Measurements from ENCODE around the gene ATE1.
"Not testable (repeated sequence)": the region's sequence is repeated elsewhere in the genome, so short reads cannot be mapped to it uniquely, and the experiment has no call there.

Gene ATE1

DNA sequence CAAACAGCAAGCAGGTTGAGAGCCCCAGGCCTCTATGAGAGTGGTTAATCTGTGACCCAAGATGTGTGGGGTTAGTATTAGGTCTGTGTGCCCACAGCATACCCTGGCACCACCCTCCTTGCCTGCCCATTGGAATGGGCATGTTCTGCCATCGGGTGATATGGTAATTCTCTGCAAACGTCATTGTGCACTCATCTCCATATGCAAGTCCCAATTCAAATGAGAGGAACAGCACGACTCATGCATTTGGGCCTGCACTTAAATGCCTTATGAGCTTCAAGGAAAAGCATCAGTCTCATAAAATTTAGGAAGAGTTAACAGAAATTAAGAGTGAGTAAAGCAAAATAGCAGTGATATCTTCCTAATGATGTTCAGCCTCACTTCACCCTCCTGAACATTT is 195.7 kb downstream of the ATE1 start:
- no peak for DNase-seq

DNA sequence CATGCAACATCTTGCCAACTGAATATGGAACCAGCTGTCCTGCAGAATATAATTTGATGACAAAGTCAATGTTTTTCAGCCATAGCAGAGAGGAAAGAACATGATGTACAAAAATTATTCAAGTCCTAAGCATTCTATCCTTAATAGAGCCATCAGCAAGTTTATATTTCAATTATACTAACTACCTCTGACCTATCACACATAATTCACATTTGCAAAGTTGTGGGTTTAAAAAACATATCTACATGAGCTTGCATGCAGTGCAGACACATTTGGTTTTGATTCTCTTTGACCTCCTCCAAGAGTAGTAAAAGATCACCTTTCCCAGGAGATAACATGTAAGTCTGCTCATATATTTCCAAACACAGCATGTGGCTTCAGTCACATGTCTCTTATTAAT is 203.5 kb downstream of the ATE1 start:
- DNase-seq, result no peak

DNA sequence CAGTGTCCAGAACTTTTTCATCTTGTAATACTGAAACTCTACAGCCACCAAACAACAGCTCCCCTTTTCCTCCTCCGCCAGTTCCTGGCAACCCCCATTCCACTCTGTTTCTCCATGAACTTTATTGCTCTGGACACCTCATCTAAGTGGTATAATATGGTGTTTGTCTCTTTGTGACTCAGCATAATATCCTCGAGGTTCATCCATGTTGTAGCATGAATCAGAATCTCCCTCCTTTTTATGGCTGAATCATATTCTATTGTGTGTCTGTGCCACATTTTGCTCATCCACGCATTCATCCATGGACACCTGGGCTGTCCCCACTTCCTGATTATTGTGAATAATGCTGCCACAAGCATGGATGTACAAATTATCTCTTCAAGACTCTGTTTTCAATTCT is 205.2 kb downstream of the ATE1 start:
- no peak for DNase-seq

DNA sequence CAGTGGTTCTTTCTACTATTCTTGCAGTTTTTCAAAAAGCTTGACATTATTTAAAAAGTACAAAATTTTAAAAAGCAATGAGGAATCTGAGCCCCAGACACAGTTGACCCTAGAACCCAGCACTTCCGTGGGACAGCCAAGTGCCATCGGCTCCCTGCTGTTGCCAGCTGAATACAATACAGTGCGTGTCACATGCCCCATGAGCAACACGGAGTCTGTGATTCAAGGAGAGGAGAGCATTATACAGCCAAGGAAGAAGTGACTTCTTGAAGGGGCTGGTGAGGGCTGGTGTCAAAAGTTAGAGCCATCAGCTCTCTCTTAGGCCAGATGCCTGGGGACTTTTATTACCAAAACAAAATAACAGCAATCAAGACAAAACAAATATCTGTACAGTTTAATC is 206.6 kb downstream of the ATE1 start:
- DNase-seq, result no peak

DNA sequence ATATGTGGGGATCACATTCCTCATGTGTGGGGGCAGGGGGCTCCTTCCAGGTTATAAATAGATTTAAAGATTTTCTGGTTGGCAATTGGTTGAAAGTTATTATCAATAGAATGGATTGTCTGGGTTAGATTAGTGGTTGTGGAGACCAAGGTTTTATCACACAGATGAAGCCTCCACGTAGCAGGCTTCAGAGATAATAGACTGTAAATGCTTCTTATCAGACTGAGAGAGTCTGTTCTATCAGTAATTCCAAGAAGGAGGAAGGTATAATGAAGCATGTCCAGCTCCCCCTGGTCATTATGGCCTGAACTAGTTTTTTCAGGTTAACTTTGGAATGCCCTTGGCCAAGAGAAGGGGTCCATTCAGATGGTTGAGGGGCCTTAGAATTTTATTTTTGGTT is 211.9 kb downstream of the ATE1 start:
- no peak for DNase-seq

DNA sequence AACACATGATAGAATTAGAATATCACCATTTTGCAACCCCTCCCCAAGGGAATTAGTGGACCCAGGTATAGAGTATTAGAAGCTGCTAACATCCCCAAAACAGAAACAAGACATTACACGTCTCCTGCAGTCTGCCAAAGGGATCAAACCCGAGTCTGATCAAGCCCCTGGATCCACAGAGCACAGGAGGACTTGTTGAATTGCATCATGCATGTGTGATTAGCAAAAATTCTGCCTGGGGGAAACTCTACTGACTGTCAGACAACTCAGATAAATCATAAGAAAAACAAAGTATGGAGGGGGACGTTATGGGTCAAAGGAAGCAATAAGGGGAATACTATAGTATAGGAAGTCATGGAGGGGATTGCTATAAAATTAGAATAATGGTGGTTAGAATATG is 212.8 kb downstream of the ATE1 start:
- DNase-seq, result no peak

DNA sequence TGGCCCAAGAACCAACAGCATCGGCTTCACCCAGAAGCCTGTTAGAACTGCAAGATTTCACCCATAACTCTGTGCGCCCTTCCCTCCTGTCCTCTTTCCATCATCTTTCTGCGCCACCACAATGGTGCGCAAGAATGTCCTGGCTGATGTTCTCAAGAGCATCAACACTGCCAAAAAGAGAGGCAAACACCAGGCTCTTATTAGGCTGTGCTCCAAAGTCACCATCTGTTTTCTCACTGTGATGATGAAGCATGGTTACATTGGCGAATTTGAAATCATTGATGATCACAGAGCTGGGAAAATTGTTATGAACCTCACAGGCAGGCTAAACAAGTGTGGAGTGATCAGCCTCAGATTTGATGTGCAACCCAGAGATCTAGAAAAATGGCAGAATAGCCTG is 214.3 kb downstream of the ATE1 start:
- DNase-seq, result no peak

DNA sequence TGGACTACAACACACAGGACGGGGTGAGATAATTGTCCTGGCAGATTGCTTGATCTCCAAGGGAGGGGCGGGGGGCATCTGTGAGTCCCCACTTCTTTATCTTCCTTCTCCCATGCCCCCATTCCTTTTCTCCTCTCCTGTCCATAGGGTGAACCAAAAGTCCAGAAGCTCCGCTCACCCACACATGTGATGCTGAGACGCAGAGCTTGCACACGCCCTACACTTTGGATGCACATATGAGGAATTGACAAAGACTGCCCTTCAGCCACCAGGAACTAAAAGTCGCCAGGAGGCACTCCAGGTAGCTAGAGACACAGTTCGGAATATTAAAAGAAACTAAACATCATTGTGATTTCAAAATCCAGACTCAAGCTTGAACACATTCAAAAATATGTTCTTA is 216.9 kb downstream of the ATE1 start:
- no peak for DNase-seq

DNA sequence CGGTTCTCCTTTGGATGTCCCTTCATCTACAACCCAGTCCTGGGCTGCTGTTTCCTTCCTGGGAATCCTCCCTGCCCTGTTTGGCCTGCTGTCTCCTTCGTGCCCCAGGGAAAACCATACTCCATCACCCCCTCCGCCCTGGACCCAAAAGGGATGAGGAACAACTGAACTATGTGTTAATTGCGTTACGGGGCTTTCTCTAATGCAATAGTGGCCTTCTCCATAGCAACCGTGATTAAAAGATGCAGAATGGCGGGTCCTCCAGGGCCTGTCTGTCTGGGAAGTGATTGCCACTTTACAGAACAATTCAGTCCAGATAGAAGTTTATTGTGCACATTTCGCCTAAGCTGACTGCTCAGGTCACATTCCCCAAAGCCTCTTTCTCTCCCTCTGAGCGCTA is 217.6 kb downstream of the ATE1 start:
- no peak for DNase-seq

DNA sequence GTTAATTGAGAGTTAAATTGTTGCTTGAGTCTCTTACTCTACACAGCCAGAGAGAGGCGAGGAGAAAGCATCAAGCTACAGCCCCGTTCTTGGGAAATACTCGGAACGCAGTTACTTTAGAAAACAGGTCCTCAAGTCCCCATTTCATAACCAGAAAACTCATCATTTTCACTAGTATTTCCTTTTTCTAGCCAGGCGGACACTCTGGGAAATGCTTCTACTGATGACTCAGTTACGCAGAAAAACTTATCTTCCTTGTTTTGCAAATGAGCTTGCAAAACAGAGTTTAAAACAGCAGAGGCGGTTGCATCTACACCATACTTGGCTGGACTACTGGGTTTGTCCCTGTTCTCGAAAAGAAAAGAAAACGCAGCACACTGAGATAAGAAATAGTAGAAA is 218.2 kb downstream of the ATE1 start:
- no peak for DNase-seq

DNA sequence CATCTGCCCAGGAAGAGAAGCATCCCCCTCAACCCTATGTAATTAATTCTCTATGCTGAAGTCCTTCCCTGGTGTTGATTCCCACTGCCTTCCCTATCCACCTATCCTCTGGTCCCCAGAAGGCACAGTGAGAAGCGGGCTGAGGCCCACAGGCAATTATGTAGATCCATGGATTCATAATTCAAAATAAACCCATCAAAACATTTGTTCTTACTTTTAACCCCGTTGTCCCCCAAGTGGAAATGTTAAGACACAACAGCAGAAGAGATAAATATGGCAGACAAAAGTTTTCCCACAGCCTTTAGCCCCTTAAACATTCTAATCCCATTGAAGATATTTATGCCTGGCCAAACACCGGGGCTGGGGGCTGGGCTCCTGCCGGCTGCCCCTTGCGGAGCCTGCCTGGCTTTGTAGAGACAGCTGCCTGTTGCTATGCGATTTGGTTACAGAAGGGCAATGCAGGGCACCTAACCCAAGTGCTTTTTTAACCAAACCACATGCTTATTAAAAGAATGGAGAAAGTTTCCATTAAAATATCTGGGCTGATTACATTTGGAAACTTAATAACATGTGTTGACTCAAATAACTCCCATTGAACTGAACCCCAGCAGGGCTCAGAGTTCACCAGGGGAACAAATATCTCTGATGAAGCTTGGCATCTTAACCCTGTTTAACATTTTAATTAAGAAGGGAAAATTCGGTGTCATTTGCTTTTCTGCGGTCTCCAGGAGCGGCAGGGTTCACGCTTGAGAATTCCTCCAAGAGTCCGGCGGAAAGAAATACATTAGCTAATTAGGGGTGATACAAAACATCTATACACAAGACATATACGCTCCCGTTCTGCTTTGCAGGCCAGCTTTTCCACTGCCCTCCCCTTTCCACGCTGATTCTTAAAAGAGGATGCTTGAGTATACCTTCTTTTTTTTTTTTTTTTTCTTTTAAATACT is 218.8 kb downstream of the ATE1 start:
- DNase-seq, result no peak

DNA sequence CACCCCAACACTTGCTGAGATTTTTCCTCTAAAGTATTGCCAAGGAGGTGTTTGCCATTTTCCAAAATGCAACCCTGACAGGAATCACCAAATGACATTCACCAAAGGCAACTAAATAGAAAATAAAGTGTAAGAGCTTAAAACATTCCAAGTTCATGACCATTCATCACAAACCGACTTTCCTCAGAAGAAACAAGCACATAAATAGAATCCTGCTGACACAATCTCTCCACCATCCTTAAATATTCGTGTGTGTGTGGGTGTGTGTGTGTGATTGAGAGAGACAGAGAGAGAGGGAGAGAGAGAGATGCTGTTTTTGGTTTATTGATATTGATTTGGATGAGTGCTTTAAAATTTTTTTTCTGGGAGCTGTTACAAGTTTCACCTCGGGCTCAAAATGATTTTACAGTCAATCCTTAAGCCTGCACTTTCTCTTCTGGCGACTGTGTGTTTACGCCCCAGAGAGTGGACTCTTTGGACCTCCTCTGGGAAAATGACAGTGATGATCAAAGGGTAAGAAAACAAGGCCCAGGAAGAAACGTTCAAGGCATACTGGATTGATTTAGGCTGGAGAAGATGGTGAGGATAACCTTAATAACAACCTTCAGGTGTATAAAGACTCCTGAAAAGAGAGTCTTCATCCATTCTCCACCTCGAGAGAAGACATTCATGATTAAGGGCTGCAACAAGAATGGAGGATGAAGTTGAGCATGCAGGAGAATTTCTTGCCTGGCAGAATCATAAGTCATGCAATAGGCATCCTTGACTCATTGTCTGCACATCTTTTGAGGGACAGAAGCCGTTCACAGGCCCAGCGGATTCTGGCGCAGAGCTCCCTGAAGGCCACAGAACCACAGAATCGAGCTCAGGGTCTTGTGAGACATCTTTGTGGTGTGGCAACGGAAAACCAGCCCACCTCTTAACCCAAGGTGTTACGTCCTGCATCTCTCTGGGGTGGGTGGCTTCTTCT is 225.2 kb downstream of the ATE1 start:
- DNase-seq, result no peak

DNA sequence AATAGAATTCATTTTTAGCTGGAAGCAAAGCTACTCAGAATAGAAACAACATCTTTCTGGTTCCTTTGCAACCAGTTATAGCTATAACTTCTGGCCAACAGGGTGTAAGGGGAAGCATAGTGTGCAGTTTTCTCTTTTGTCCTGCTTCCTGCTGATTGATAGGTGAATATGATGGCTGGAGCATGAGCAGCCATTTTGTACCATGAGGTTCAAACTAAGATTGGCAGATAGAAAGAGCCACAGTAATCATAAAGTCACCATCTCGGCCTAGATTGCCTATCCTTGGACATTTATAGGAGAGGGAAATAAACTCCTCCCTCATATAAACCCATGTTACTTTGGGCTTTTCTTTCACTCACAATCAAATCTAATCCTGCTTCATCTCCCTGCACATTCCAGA is 227.4 kb downstream of the ATE1 start:
- no peak for DNase-seq

DNA sequence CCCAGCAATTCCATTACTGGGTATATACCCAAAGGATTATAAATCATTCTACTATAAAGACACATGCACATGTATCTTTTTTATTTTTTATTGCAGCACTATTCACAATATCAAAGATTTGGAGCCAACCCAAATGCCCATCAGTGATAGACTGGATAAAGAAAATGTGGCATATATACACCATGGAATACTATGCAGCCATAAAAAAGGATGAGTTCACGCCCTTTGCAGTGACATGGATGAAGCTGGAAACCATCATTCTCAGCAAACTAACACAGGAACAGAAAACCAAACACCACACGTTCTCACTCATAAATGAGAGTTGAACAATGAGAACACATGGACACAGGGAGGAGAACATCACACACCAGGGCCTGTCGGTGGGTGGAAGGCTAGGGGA is 228.1 kb downstream of the ATE1 start:
- DNase-seq, result not testable (repeated sequence)

DNA sequence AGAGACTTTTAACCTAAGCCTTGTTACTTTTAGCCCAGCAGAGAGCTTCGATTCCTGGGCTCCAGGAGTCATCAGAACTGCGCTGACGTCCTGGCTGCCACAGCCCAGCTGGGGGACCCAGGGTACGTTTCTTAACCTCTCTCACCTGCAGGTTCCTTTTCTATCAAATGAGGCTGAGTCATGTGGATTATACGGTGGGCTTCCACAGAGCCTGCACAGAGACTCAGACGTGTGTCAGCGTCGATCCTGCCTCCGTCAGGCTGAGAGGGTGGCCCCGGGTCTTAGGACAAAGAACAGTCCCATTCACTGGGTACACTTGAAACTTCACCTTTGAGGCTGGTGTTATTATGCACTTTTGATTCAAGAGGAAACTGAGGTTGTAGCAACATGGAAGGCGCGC is 228.9 kb downstream of the ATE1 start:
- no peak for DNase-seq

DNA sequence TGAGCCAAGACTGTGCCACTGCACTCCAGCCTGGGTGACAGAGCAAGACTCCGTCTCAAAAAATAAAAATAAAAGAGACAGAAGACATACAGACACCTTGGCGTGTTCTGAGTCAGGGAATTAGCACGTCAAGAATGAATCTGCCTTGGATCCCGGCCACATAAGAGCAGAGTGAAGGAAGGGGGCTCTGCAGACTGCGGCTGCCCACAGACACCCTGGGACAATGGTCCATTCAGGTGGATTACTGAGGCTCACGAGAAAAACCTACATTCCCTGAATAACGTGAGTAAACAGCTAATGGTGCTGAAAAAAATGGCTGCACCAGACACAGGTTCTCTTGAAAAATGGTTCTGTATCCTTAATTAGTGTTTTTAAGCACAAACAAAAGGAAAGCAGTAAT is 229.5 kb downstream of the ATE1 start:
- DNase-seq, result no peak

DNA sequence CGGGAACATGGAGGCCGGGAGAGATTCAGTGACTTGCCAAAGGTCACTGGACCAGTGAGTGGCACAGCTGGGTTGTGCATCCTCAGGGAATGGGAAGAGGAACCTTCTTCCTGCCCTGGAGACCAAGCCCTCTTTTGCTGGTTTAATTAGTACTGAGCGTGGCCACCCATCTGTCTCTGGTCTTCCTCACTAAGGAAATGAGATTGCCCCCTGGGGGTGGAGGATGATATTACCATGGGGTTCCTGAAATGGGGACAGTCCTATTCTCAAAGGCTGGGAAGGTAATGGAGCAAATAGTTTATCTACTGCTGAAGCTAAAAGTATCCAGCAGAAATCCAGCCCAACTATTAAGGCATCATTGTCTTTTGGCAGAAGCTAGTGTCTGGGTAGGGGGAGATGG is 231.0 kb downstream of the ATE1 start:
- no peak for DNase-seq

DNA sequence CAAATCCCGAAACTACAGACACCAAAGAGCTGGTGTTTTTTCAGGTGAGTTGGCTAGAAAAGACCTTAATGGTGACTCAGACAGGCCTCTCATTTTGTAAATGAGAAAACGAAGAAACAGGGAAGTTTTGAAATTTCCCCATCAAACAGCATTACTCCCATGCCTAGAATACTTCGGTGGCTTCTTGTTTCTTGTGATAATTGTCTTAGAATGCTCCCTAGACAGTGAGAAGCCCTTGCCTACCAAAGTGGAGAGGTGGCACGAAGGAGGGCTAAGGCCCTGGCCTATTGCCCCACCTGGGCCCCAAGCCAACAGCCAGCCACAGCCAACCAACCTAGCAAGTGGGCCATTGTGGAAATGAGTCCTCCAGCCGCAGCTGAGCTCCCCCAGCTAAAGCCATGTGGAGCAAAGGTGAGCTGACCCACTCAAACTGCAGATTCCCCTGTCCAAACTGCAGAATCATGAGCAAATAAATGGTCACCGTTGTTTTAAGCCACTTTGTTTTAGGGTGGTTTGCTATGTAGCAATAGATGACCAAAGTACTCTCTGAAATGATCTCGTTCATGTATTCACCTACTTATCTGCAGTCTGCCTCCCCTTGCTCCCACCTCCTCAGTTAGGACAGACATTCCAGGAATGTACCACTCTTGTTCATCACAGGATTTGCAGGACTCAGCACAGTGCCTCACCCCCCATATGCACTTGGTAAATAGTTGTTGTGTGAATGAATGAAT is 231.9 kb downstream of the ATE1 start:
- no peak for DNase-seq

DNA sequence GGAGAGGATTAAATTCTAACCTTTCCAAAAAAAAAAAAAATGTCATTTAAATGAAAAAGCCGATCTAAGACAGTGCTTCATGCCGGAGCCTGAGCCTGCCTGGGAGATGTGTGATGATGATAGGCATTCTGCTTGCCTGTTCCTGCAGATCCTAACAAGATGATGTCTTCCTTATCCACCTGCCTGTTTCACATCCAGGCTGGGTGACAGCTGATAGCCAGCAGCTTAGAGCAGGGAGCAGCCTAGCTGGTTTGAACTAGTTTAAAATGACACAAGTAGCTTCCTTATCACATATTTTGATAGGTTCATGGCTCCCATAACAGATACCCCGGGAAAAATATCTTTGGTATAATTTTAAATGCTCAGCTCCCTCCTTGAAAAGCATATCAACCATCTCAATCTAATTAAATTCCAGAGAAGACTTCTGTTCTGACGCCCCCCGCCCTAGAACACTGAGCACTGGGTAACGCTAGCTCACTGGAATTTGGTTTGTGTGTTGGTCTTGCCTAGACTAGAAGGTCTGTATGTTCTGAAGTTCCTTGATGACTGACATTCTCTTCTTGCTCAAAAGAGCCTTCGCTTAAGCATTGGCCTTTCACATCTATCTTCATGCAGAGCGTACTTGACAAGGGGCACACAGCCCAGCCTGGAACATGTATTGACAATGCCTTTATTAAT is 232.7 kb downstream of the ATE1 start:
- DNase-seq, result no peak

DNA sequence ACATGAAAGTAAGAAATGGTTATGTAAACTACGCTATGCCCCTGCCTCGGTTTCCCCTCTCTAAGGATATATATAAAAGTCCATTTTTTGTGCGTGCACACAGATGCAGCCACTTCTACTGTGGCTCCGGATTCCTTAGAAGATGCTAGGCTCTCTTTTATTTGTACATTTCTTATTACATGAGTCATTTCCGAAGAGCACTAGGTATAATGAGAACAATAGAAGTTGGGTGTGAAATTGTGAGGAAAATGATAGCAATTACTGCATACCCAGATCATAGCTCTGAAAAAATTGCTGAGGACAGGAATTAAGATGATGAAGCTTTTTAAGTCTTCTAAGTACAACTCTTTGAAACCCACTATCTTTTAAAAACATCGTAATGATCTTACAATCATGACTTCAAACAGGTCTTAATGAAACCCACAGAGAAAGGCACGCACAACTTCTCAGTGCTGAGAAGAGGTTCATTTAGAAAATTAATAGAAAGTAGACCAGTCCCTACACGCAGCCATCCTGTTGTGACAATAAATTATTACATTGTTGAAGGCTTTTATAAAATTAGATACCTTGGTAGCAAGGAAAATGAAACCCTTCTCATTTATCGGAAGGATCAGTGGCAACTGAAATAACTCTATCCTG is 233.4 kb downstream of the ATE1 start:
- no peak for DNase-seq

DNA sequence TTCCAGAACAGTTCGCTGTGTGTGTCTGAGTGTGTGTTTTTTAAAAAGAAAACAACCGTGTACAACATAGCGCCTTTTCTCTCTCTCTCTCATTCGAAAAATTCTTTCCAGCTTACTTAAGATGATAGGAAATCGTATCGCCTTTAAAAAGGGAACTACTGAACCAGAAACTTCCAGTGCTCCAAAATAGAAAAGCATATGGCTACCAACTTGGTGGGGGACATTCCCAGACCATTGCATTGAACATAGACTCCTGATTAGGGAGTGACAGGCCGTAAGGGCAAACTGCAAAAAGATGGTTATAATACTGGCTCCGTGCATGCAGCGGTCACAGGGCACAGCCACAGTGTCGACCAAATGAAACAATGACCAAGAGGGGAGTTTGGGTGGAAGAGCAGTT is 235.2 kb downstream of the ATE1 start:
- DNase-seq, result no peak

DNA sequence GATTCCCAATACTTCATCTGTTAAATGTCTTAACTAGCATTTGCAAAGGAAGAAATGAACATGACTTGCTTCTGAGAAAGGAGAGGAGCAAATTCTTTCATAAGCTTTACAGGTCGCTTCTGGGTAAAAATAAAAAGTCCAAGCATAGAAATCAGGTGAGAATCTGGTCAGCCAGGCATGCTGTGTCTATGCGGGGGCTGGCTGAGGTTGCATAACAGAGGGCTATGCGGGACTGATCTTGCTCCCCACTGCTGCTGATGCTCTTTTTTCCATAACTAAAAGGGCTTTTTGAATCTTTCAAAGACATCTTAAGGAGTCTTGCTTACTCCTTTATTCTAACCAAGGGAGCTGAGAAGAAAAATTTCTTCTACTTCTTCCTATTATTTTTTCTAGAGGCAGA is 236.9 kb downstream of the ATE1 start:
- no peak for DNase-seq
